ENCODE results near the gene FAM174A.

Gene FAM174A

GRCh38 chr5:100539519-100539918, 4.3 kb downstream of the FAM174A start:
- WGBS (ENCODE audit: extremely low coverage, insufficient coverage, low lambda C conversion rate): no CpG with 5 or more reads among the region's 3 CpGs
- Histone ChIP-seq H3K27ac (ENCODE audit: low read depth, low read length) (no peak overlapping the region), H3K27me3 (ENCODE audit: insufficient read depth, low read length, poor library complexity) (no peaks in the 10 kb centered on the region), H2BK15ac (replicated peaks; ENCODE audit: low read depth) (no peak overlapping the region), H3K79me2 (ENCODE audit: control insufficient read depth, insufficient read depth, low read length) (no peaks in the 10 kb centered on the region), H2AK5ac (ENCODE audit: low read length) (no peak overlapping the region), H3K4me2 (ENCODE audit: low read length) (no peak overlapping the region), H3K18ac (ENCODE audit: low read length) (no peak overlapping the region), H3K4ac (ENCODE audit: low read depth, low read length) (no peak overlapping the region), H4K8ac (ENCODE audit: low read depth, low read length) (no peak overlapping the region), H3K23ac (ENCODE audit: low read length) (no peak overlapping the region), H3K56ac (ENCODE audit: low read length) (no peak overlapping the region), H2BK5ac (ENCODE audit: low read length) (no peak overlapping the region), H4K5ac (ENCODE audit: low read length) (no peak overlapping the region), H3K9ac (ENCODE audit: low read length) (no peak overlapping the region), H2BK120ac (ENCODE audit: low read depth, low read length) (no peak overlapping the region), H3K4me3 (ENCODE audit: low read length) (no peak overlapping the region), H3K79me1 (ENCODE audit: low read length) (no peaks in the 10 kb centered on the region), H3K4me1 (ENCODE audit: control insufficient read depth, low read depth, low read length) (no peaks in the 10 kb centered on the region), H3K36me3 (ENCODE audit: control insufficient read depth, insufficient read depth, low read length) (no peaks in the 10 kb centered on the region)
- DNase-seq: no peak

- H3K9ac ChIP-seq (ENCODE audit: low read length): no peak overlapping the region
- H4K8ac ChIP-seq (ENCODE audit: low read depth, low read length): no peak overlapping the region
- no peak overlapping the region for H3K23ac ChIP-seq (ENCODE audit: low read length)
- H2BK15ac ChIP-seq (replicated peaks; ENCODE audit: low read depth): no peak overlapping the region
- no peaks in the 10 kb centered on the region for H3K36me3 ChIP-seq (ENCODE audit: control insufficient read depth, insufficient read depth, low read length)
- no peak overlapping the region for H3K56ac ChIP-seq (ENCODE audit: low read length)
- H3K4me1 ChIP-seq (ENCODE audit: control insufficient read depth, low read depth, low read length): no peaks in the 10 kb centered on the region
- WGBS (ENCODE audit: extremely low coverage, insufficient coverage, low lambda C conversion rate): no CpG with 5 or more reads among the region's 1 CpG
- no peak overlapping the region for H3K4me3 ChIP-seq (ENCODE audit: low read length)
- H4K5ac ChIP-seq (ENCODE audit: low read length): no peak overlapping the region
- no peak overlapping the region for H2BK120ac ChIP-seq (ENCODE audit: low read depth, low read length)
- no peak overlapping the region for H2BK5ac ChIP-seq (ENCODE audit: low read length)
- H3K27ac ChIP-seq (ENCODE audit: low read depth, low read length): no peak overlapping the region
- no peak overlapping the region for H3K4me2 ChIP-seq (ENCODE audit: low read length)
- no peaks in the 10 kb centered on the region for H3K27me3 ChIP-seq (ENCODE audit: insufficient read depth, low read length, poor library complexity)
- H3K79me2 ChIP-seq (ENCODE audit: control insufficient read depth, insufficient read depth, low read length): no peaks in the 10 kb centered on the region
- H3K4ac ChIP-seq (ENCODE audit: low read depth, low read length): no peak overlapping the region
- no peak overlapping the region for H3K18ac ChIP-seq (ENCODE audit: low read length)
- H2AK5ac ChIP-seq (ENCODE audit: low read length): no peak overlapping the region
- no peaks in the 10 kb centered on the region for H3K79me1 ChIP-seq (ENCODE audit: low read length)
- DNase-seq: no peak
Observed at GRCh38 chr5:100542086-100542485, 6.9 kb downstream of the FAM174A start.

- Histone ChIP-seq H2BK120ac (ENCODE audit: low read depth, low read length) (no peak overlapping the region), H2BK5ac (ENCODE audit: low read length) (no peak overlapping the region), H3K79me2 (ENCODE audit: control insufficient read depth, insufficient read depth, low read length) (no peaks in the 10 kb centered on the region), H3K4me2 (ENCODE audit: low read length) (no peak overlapping the region), H3K4me1 (ENCODE audit: control insufficient read depth, low read depth, low read length) (no peaks in the 10 kb centered on the region), H3K18ac (ENCODE audit: low read length) (no peak overlapping the region), H3K4ac (ENCODE audit: low read depth, low read length) (no peak overlapping the region), H3K79me1 (ENCODE audit: low read length) (no peaks in the 10 kb centered on the region), H3K9ac (ENCODE audit: low read length) (no peak overlapping the region), H4K8ac (ENCODE audit: low read depth, low read length) (no peak overlapping the region), H4K5ac (ENCODE audit: low read length) (no peak overlapping the region), H3K27me3 (ENCODE audit: insufficient read depth, low read length, poor library complexity) (no peaks in the 10 kb centered on the region), H3K23ac (ENCODE audit: low read length) (no peak overlapping the region), H3K27ac (ENCODE audit: low read depth, low read length) (no peak overlapping the region), H2AK5ac (ENCODE audit: low read length) (no peak overlapping the region), H3K36me3 (ENCODE audit: control insufficient read depth, insufficient read depth, low read length) (no peaks in the 10 kb centered on the region), H3K4me3 (ENCODE audit: low read length) (no peak overlapping the region), H2BK15ac (replicated peaks; ENCODE audit: low read depth) (no peak overlapping the region), H3K56ac (ENCODE audit: low read length) (no peak overlapping the region)
- WGBS (ENCODE audit: extremely low coverage, insufficient coverage, low lambda C conversion rate): no CpG with 5 or more reads among the region's 1 CpG
- DNase-seq: no peak
Observed at GRCh38 chr5:100546001-100546400, 10.8 kb downstream of the FAM174A start.

- no peak overlapping the region for H3K18ac ChIP-seq (ENCODE audit: low read length)
- no peak for DNase-seq
Observed at GRCh38 chr5:100550531-100551051, 15.4 kb downstream of the FAM174A start.

GRCh38 chr5:100551183-100551582, 16.0 kb downstream of the FAM174A start:
- Histone ChIP-seq H3K4me3 (ENCODE audit: low read length) (no peak overlapping the region), H3K9ac (ENCODE audit: low read length) (no peak overlapping the region), H2BK15ac (replicated peaks; ENCODE audit: low read depth) (no peak overlapping the region), H3K56ac (ENCODE audit: low read length) (no peak overlapping the region), H4K8ac (ENCODE audit: low read depth, low read length) (no peak overlapping the region), H3K79me1 (ENCODE audit: low read length) (no peaks in the 10 kb centered on the region), H4K5ac (ENCODE audit: low read length) (no peak overlapping the region), H3K18ac (ENCODE audit: low read length) (no peak overlapping the region), H3K27ac (ENCODE audit: low read depth, low read length) (no peak overlapping the region), H3K4me2 (ENCODE audit: low read length) (no peak overlapping the region), H3K36me3 (ENCODE audit: control insufficient read depth, insufficient read depth, low read length) (no peaks in the 10 kb centered on the region), H2AK5ac (ENCODE audit: low read length) (no peak overlapping the region), H3K4ac (ENCODE audit: low read depth, low read length) (no peak overlapping the region), H2BK5ac (ENCODE audit: low read length) (no peak overlapping the region), H3K27me3 (ENCODE audit: insufficient read depth, low read length, poor library complexity) (no peaks in the 10 kb centered on the region), H3K23ac (ENCODE audit: low read length) (no peak overlapping the region), H2BK120ac (ENCODE audit: low read depth, low read length) (no peak overlapping the region), H3K4me1 (ENCODE audit: control insufficient read depth, low read depth, low read length) (no peaks in the 10 kb centered on the region), H3K79me2 (ENCODE audit: control insufficient read depth, insufficient read depth, low read length) (no peaks in the 10 kb centered on the region)
- DNase-seq: no peak
- WGBS (ENCODE audit: extremely low coverage, insufficient coverage, low lambda C conversion rate): no CpG with 5 or more reads among the region's 3 CpGs

More at GRCh38 chr5:100550531-100551051, 15.4 kb downstream of the FAM174A start:
- H2BK120ac ChIP-seq (ENCODE audit: low read depth, low read length): no peak overlapping the region
- no peak overlapping the region for H3K4me2 ChIP-seq (ENCODE audit: low read length)
- no peak overlapping the region for H3K56ac ChIP-seq (ENCODE audit: low read length)
- no peak overlapping the region for H2BK15ac ChIP-seq (replicated peaks; ENCODE audit: low read depth)
- H3K23ac ChIP-seq (ENCODE audit: low read length): no peak overlapping the region
- no peaks in the 10 kb centered on the region for H3K4me1 ChIP-seq (ENCODE audit: control insufficient read depth, low read depth, low read length)
- H3K79me2 ChIP-seq (ENCODE audit: control insufficient read depth, insufficient read depth, low read length): no peaks in the 10 kb centered on the region
- H3K9ac ChIP-seq (ENCODE audit: low read length): no peak overlapping the region
- no peak overlapping the region for H2AK5ac ChIP-seq (ENCODE audit: low read length)
- no peak overlapping the region for H2BK5ac ChIP-seq (ENCODE audit: low read length)
- H3K36me3 ChIP-seq (ENCODE audit: control insufficient read depth, insufficient read depth, low read length): no peaks in the 10 kb centered on the region
- H3K79me1 ChIP-seq (ENCODE audit: low read length): no peaks in the 10 kb centered on the region
- H4K8ac ChIP-seq (ENCODE audit: low read depth, low read length): no peak overlapping the region
- no CpG with 5 or more reads among the region's 1 CpG for WGBS (ENCODE audit: extremely low coverage, insufficient coverage, low lambda C conversion rate)
- no peak overlapping the region for H4K5ac ChIP-seq (ENCODE audit: low read length)
- H3K27me3 ChIP-seq (ENCODE audit: insufficient read depth, low read length, poor library complexity): no peaks in the 10 kb centered on the region
- no peak overlapping the region for H3K4me3 ChIP-seq (ENCODE audit: low read length)
- H3K27ac ChIP-seq (ENCODE audit: low read depth, low read length): no peak overlapping the region
- no peak overlapping the region for H3K4ac ChIP-seq (ENCODE audit: low read depth, low read length)

GRCh38 chr5:100553209-100553608, 18.0 kb downstream of the FAM174A start:
- Histone ChIP-seq H2AK5ac (ENCODE audit: low read length) (no peak overlapping the region), H3K4ac (ENCODE audit: low read depth, low read length) (no peak overlapping the region), H3K27me3 (ENCODE audit: insufficient read depth, low read length, poor library complexity) (no peaks in the 10 kb centered on the region), H2BK15ac (replicated peaks; ENCODE audit: low read depth) (no peak overlapping the region), H2BK120ac (ENCODE audit: low read depth, low read length) (no peak overlapping the region), H3K4me3 (ENCODE audit: low read length) (no peak overlapping the region), H4K5ac (ENCODE audit: low read length) (no peak overlapping the region), H2BK5ac (ENCODE audit: low read length) (no peak overlapping the region), H4K8ac (ENCODE audit: low read depth, low read length) (no peak overlapping the region), H3K4me2 (ENCODE audit: low read length) (no peak overlapping the region), H3K9ac (ENCODE audit: low read length) (no peak overlapping the region), H3K4me1 (ENCODE audit: control insufficient read depth, low read depth, low read length) (no peaks in the 10 kb centered on the region), H3K36me3 (ENCODE audit: control insufficient read depth, insufficient read depth, low read length) (no peaks in the 10 kb centered on the region), H3K56ac (ENCODE audit: low read length) (no peak overlapping the region), H3K18ac (ENCODE audit: low read length) (no peak overlapping the region), H3K27ac (ENCODE audit: low read depth, low read length) (no peak overlapping the region), H3K79me1 (ENCODE audit: low read length) (no peaks in the 10 kb centered on the region), H3K79me2 (ENCODE audit: control insufficient read depth, insufficient read depth, low read length) (no peaks in the 10 kb centered on the region), H3K23ac (ENCODE audit: low read length) (no peak overlapping the region)
- DNase-seq: no peak
